HG03280 (cell line): ENCODE results near the gene SLC12A8.

Experiments used
- ATAC-seq: cut with Tn5 transposase; IDR thresholded peaks from one replicate; pipeline ENCODE4 v1.9.1; 2021; ENCODE audit warnings: mild to moderate bottlenecking, moderate library complexity; ENCODE audit not compliant: unreplicated experiment

SLC12A8 gene

DNA sequence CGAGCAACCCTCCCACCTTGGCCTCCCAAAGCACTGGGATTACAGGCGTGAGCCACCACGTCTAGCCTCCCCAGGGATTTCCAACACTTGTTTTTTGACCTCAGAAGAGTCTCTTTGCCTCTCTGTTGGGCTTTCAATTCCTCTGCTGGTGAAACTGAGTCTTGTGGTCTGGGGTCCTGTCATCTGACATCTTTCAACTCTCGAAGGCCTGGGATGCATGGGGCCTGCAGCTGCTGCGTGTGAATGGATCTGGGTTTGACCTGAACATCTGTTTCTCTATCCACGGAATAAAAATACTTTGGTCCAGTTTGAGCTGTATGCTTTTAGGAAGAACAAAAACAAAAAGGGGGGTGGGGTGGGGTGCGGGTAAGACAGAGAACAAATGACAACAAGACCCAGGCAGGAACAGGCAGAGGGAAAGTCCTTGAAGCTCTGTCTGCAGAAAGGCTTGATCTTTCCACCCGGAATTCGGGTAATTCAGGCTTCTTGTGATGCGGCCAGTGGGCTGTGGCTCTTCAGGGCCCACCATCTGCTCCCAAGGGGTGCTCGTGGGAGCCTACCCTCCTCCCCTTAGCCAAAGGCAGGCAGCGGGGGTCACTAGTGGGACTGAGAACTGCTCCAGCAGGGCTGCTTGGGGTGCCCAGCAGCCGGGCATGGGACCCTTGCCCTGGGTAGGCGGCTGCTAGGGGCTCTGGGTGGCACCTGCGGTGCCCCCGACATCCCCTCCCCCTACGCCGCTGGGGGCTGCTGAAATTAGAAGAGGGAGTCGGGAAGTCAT is 71.5 kb downstream of the SLC12A8 start:
- peak; percentile 28 for ATAC-seq

DNA sequence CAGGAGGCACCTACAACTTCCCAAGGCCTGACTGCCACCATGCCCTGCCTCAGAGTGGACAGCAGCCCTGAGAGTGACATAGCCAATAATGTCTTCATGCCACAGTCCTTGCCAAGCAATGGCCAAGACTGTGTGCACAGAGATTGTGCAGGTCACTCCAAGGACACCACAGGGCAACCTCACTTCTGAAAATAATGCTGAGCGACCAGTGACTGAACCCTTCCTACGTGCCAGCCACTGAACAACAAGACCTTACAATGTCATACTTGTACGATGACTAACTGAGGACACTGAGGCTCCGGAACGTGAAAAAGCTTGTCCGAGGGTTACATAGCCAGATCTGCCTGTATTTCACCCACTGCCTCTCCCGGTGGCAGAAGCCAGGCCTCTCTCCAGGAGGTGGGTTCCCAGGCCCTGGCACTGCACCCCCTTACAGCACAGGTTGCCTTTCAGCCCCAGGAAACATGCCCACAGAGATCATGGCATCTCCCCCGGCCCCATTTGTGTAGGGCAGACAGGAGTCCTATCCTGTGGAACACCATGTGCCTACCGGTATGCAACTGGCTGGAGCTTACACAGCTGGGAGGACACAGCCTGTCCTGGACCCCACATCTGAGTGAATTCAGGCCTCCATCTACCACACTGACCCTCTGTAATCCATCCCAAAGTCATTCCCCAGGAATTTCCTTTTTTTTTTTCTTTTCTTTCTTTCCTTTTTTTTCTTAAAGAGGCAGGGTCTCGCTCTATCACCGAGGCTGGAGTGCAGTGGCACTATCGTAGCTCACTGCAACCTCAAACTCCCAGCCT is 72.3 kb downstream of the SLC12A8 start:
- no peak for ATAC-seq

GRCh38 chr3:125139386-125139785 is 73.2 kb downstream of the SLC12A8 start:
- ATAC-seq = no peak

DNA sequence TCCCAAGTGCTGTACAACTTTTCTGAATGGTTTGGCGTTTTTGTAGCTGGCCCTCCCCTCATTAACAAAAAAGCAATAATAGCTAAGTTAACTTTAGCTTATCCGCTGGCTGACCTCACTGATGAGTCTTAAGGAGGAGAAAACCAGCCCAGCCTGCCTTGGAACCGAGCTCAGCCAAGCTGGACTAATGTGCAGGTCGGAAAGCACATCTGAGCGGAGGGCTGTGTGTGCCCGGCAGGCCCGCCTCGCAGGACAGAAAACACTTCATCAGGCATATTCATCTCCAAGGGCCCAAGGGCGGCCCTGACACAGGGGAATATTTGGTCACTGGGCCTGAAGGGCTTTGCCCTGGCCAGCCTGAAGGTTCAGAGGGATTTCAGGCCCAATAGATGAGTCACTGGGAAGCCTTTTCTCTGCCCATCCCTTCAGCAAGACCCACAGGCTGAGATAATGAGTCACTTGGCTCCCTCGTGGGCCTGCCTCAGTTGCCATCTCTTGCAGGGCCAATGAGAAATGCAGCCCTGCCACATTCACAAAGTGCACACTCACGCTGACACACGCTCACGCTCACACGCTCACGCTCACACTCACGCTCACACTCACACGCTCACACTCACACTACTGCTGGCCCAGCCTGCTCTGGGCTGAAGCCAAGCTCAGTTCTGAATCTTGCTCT is 75.1 kb downstream of the SLC12A8 start:
- no peak for ATAC-seq

DNA sequence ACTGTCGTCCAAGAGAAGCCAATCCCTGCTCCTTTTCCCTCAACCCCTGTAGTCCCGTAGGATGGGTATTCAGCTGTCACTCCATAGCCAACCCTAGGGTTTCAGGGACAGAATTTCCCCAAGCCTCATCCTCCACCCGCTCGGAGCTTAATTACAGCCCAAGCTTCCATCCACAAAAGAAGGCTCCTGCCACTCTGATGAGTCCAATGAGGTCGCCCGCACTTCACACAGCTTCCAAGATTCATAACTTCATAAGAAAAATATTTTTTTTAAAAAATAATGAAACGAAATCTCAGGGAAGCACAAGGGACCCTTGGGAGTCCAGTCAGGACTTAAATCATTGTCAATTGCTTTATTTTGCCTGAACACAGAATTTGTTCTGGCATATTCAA is 75.6 kb downstream of the SLC12A8 start:
- ATAC-seq = no peak

DNA sequence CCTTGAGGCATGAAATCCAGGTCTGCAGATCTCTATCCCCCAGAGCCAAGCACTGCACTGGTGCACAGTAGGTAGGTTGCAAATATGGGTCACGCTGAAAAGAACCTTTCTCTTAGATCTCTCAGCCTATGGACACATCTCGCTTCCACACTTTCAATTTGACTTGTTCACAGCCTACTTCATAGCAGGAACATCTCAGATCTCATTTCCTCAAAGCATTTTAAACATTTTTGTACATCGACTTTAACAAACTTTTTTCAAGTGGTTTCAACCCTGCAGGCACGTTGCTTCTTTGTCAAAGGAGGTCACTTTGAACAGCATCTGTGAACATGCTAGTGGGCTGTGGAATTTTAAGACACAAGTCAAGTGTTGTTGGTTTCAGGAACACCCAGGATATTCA is 76.0 kb downstream of the SLC12A8 start:
- no peak for ATAC-seq

DNA sequence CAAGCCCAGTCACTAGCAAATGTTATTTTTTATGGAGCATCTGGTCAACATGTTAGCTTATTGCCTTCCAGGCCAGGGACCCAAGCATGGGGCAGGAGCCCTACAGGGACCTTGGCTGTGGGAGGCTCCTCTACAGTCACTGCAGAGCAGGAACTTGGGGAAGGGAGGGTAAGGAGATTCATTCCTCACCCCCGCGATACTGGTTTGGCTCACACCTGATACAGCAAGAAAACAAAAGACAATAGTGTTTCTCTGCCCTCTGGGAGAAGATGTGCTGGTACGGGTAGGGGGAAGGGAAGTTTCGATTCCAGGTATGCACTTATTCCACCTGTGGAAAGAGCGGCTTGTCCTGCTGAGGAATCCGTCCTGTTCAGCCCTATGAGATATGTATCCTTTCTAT is 77.6 kb downstream of the SLC12A8 start:
- ATAC-seq = no peak

DNA sequence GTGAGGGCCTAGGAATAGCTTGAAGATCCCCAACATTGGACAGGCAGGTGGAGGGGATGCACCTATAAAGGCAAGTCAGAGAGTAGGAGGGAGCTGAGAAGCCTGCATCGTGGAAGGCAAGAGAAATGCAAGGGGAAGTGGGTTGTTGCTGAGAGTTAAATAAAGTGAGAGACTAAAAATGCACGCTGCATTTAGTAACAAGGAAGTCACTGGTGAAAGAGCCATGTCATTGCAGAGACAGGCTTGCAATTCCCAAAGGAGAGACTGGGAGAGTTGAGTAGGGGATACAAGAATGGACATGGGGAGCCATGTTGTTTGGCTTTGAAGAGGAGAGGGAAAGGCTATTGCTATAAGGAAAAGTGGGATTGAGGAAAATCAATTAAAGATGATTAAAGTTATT is 79.7 kb downstream of the SLC12A8 start:
- ATAC-seq = no peak

GRCh38 chr3:125129512-125129997 is 83.0 kb downstream of the SLC12A8 start:
- ATAC-seq = no peak

GRCh38 chr3:125128861-125129501 is 83.6 kb downstream of the SLC12A8 start:
- ATAC-seq = no peak

GRCh38 chr3:125126323-125126722 is 86.2 kb downstream of the SLC12A8 start:
- no peak for ATAC-seq

DNA sequence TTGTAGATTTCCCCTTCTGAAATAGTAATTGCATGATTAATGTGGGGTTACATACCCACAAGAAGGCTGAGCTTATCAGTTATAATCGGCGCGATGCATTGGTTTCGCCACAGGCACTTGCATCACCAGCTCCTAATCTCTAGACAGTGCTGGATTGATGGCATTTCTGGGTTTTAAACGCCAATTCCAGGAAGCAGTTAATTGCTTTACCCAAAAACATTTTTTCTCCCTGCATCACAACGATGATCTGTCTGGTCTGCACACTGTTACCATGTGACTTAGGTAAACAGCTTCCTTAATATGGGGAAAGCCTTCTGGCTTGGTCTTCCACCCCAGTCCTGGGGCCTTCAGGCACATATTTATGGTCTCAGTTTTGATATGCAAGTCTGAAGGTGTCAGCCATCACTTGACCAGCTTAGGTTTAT is 86.7 kb downstream of the SLC12A8 start:
- ATAC-seq = no peak

- no peak for ATAC-seq
Observed at GRCh38 chr3:125123451-125124305, 88.9 kb downstream of the SLC12A8 start.

DNA sequence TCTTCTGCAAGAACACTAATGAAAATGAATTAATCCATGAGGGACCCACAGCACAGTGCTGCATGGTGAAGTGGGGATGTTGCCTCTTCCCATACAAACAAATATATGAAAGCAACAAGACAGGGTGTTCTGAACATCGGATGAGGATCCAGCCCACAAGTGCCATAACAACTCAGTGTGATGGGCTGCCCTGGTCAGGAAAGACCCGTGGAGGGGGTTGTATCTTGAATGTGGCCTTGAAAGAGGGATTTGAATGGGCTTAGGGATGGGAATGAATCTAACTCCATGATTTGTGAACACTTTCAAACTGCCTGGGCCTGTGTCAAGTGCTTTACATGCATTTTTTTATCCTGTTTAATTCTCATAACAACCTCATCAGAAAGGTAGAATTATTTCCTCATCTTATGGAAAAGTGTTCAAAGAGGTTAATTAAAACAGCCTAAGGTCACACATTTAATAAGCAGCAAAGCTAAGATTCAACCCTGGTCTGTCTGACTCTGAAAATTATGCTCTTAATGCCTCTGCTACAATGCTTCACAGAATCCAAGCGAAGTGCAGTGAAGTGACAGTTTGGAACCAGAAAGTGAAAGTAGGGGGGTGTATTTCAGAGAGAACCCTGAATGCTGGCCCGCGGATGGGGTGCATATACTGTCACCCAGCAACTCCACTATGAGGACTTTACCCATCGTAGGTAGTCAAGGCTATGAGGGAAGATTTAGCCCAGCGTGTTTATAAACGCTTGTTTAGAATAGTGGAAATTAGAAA is 91.1 kb downstream of the SLC12A8 start:
- no peak for ATAC-seq

DNA sequence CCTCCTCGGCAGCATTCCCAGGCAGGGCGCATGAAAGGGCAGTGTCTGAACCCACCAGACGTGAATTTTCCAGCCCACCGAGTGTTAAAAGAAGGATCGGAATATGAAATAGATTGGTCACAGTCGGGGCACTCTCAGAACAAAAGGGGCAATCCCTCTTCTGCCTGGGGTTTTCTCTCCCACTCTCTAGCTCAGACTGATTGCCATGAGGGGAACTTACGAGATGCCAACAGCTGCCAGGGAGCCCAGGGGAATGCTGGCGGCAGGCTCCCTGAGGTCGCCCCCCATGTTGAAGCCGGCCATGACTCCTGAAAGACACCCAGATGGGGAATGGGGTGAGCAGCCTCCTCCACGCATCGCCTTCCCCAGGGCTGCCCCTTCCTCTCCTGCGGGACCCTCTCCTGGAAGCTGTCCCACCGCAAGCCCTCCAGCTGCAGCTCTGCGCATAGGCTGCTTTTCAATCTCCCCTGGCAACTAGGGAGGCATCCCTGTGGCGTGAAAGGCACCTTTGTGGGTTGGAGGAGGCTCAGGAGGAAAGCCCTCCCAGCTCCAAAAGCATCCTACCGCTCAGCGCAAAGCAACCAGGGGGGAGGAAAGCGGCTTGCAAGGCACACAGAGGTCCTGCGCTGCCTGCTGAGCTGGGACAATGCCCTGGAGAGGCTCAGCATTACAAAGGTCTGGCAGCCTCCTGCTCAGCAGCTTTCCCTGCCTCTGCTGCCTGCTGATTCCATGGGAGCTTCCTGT is 92.0 kb downstream of the SLC12A8 start:
- ATAC-seq = no peak

DNA sequence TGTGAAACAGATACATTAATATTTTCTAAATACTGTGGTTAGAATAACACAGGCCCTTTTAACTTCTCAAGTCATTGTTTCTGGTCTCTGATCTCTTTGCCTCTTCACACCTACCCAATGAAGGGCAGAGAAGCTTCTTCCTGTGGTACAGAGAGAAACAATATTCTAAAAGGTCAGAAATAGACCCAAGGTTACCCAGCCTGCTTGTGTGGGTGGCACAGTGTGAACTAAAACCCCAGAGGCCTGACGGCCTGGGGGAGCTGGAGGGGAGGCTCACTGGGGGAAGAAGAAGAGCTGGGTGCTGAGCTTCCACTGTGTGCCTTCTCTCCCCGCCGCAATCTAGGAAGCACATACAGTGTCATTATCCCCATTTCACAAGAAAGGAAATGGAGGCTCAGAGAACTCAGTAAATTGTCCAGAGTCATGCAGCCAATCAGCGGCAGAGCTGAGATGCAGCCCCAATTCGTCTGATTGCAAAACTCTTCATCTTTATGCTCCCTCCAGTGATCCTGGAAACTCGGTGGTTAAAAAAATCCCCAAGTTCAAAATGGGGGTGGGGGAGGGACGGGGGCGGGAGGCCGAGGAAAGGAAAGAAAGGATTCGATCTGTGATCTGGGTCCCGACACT is 92.7 kb downstream of the SLC12A8 start:
- ATAC-seq = peak; percentile 52

GRCh38 chr3:125118600-125118999 is 93.9 kb downstream of the SLC12A8 start:
- no peak for ATAC-seq

DNA sequence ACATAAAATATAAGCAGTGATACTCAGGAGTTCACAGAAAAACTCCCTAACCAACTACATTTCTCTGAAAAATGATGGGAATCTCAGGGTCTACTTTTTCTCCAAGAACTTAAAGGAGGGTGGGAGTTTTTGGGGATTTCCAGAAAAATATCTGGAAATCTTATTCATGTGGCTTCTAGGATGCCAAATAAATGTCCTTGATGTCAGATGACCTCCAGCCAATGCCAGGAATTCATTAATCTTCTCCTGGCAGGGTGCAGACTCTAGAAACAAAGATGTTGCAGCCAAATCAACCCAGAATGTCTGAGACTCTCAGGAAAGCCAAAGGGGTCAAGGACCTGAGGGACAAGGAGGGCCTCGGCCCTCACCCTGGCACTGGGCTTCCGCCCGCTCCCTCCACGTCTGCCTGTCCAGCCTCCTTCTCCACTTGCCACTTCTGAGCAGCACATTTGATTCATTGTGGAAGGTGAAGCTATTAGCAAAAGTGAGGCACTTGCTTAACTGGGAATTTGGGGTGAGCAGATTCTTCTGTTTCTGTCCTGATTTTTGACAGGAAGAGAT is 94.8 kb downstream of the SLC12A8 start:
- ATAC-seq = no peak
